Epithelial cell of proximal tubule (primary cell): ENCODE results near the gene SMC1B. TPM values are rescaled to one million over a fixed set of nuclear protein-coding genes. Genes with fewer than 3 reads are reported as not detected.
"Not testable (repeated sequence)": the region's sequence is repeated elsewhere in the genome, so short reads cannot be mapped to it uniquely, and the experiment has no call there.

Experiments used
- DNase-seq: peaks from one replicate; pipeline ENCODE4 v3.0.0-alpha.2; 2011; ENCODE audit warnings: low read depth
- H3K4me3 ChIP-seq: 2 replicates; pipeline ENCODE4 v1.5.1; 2011; ENCODE audit warnings: low read depth, mild to moderate bottlenecking, low read length
- CTCF ChIP-seq: conservative IDR thresholded peaks from 2 replicates; pipeline ENCODE4 v1.5.1; 2012; ENCODE audit warnings: low read depth, mild to moderate bottlenecking, low read length
- total RNA-seq: library from RNA; depleted of rRNA; stranded (reverse); fragments of >200 nt; gene quantifications from 2 replicates; pipeline ENCODE4 v1.2.3, GENCODE V29; 2015

Gene SMC1B
- total RNA-seq, 1 donor from 2014 or later, result 0.63 TPM

GRCh38 chr22:45450921-45451651 is 37.7 kb upstream of the SMC1B start:
- TF ChIP-seq CTCF, result no peak
- no peak overlapping the region for H3K4me3 ChIP-seq
- no peak for DNase-seq

- no peak for DNase-seq
- no peak for TF ChIP-seq CTCF
- no peak overlapping the region for H3K4me3 ChIP-seq
Measured at GRCh38 chr22:45450101-45450785, 36.8 kb upstream of the SMC1B start.

- not testable (repeated sequence) for H3K4me3 ChIP-seq, DNase-seq
Measured at GRCh38 chr22:45449442-45449841, 36.0 kb upstream of the SMC1B start.

GRCh38 chr22:45448431-45448830 is 35.0 kb upstream of the SMC1B start:
- no peak for TF ChIP-seq CTCF
- DNase-seq, result no peak
- H3K4me3 ChIP-seq, result no peak overlapping the region

GRCh38 chr22:45447596-45447995 is 34.2 kb upstream of the SMC1B start:
- H3K4me3 ChIP-seq, DNase-seq: not testable (repeated sequence)

GRCh38 chr22:45446216-45446615 is 32.8 kb upstream of the SMC1B start:
- TF ChIP-seq CTCF, result no peak
- no peak overlapping the region for H3K4me3 ChIP-seq
- DNase-seq, result no peak

GRCh38 chr22:45445031-45445710 is 31.8 kb upstream of the SMC1B start:
- no peak for TF ChIP-seq CTCF
- DNase-seq, result no peak
- H3K4me3 ChIP-seq, result no peak overlapping the region
